Measurements from ENCODE around the gene HEPHL1.

DNA sequence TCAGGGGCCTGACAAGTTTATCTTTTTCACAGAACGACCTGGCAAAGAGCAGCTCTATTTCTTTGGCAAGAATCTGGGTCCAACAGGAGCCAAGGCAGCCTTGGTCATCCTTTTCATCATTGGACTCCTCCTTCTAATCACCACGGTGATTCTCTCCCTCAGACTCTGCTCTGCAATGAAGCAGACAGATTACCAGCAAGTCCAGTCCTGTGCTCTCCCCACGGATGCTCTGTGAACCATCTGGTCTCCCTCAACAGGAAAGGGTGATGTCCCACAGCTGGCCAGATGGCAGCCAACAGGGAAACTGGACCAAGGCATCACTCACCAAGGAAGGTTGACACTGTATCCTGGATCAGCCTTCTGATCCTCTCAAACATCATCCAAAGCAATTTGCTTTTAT lies 90.5 kb downstream of the HEPHL1 start:
- no peak for TF ChIP-seq TAF1 (IDR thresholded peaks at IDR 0.05; ENCODE audit: borderline replicate concordance, insufficient read depth, low read length)
- no peak for TF ChIP-seq POLR2AphosphoS5 (IDR thresholded peaks at IDR 0.05; ENCODE audit: low read depth, low read length)
- TF ChIP-seq, protein P1, sequence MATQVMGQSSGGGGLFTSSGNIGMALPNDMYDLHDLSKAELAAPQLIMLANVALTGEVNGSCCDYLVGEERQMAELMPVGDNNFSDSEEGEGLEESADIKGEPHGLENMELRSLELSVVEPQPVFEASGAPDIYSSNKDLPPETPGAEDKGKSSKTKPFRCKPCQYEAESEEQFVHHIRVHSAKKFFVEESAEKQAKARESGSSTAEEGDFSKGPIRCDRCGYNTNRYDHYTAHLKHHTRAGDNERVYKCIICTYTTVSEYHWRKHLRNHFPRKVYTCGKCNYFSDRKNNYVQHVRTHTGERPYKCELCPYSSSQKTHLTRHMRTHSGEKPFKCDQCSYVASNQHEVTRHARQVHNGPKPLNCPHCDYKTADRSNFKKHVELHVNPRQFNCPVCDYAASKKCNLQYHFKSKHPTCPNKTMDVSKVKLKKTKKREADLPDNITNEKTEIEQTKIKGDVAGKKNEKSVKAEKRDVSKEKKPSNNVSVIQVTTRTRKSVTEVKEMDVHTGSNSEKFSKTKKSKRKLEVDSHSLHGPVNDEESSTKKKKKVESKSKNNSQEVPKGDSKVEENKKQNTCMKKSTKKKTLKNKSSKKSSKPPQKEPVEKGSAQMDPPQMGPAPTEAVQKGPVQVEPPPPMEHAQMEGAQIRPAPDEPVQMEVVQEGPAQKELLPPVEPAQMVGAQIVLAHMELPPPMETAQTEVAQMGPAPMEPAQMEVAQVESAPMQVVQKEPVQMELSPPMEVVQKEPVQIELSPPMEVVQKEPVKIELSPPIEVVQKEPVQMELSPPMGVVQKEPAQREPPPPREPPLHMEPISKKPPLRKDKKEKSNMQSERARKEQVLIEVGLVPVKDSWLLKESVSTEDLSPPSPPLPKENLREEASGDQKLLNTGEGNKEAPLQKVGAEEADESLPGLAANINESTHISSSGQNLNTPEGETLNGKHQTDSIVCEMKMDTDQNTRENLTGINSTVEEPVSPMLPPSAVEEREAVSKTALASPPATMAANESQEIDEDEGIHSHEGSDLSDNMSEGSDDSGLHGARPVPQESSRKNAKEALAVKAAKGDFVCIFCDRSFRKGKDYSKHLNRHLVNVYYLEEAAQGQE (IDR thresholded peaks at IDR 0.05; ENCODE audit: insufficient read depth in 1 of 2, low read depth in 2 of 2, low read length in 2 of 2): no peak
